ENCODE results near the gene PRR5.
"Not testable (repeated sequence)": the region's sequence is repeated elsewhere in the genome, so short reads cannot be mapped to it uniquely, and the experiment has no call there.

PRR5 gene

GRCh38 chr22:44672632-44673031 is 29.4 kb upstream of the PRR5 start:
- Histone ChIP-seq H3K27me3 (ENCODE audit: insufficient read depth, poor library complexity, severe bottlenecking) (peaks cover 16% of the 10 kb centered on the region), H3K4me3 (ENCODE audit: severe bottlenecking) (no peak overlapping the region), H3K9me3 (ENCODE audit: severe bottlenecking) (no peaks in the 10 kb centered on the region), H3K27ac (ENCODE audit: poor library complexity, severe bottlenecking) (no peak overlapping the region), H3K36me3 (ENCODE audit: low read depth) (no peaks in the 10 kb centered on the region), H3K4me1 (ENCODE audit: insufficient read depth, poor library complexity, severe bottlenecking) (no peaks in the 10 kb centered on the region)
- no peak for ATAC-seq (ENCODE audit: low read depth)
- DNase-seq (ENCODE audit: low spot score), result no peak
- TF ChIP-seq CTCF (IDR thresholded peaks at IDR 0.05; ENCODE audit: poor library complexity, severe bottlenecking), result no peak

- ATAC-seq (ENCODE audit: low read depth) (no peak), DNase-seq (ENCODE audit: low spot score) (no peak)
- H3K4me3 ChIP-seq (ENCODE audit: severe bottlenecking), result no peak overlapping the region
- H3K9me3 ChIP-seq (ENCODE audit: severe bottlenecking), result no peaks in the 10 kb centered on the region
- no peak for TF ChIP-seq CTCF (IDR thresholded peaks at IDR 0.05; ENCODE audit: poor library complexity, severe bottlenecking)
- H3K36me3 ChIP-seq (ENCODE audit: low read depth), result no peaks in the 10 kb centered on the region
- H3K4me1 ChIP-seq (ENCODE audit: insufficient read depth, poor library complexity, severe bottlenecking), result no peaks in the 10 kb centered on the region
- no peak overlapping the region for H3K27ac ChIP-seq (ENCODE audit: poor library complexity, severe bottlenecking)
- peaks cover 11% of the 10 kb centered on the region for H3K27me3 ChIP-seq (ENCODE audit: insufficient read depth, poor library complexity, severe bottlenecking)
These were observed 28.6 kb upstream of the PRR5 start for GRCh38 chr22:44673406-44673805.

- not testable (repeated sequence) for ATAC-seq (ENCODE audit: low read depth); H3K27me3 ChIP-seq (ENCODE audit: insufficient read depth, poor library complexity, severe bottlenecking); H3K36me3 ChIP-seq (ENCODE audit: low read depth); H3K4me3 ChIP-seq (ENCODE audit: severe bottlenecking); H3K27ac ChIP-seq (ENCODE audit: poor library complexity, severe bottlenecking); DNase-seq (ENCODE audit: low spot score); H3K9me3 ChIP-seq (ENCODE audit: severe bottlenecking); H3K4me1 ChIP-seq (ENCODE audit: insufficient read depth, poor library complexity, severe bottlenecking)
These were observed 26.0 kb upstream of the PRR5 start for GRCh38 chr22:44676066-44676440.

GRCh38 chr22:44676441-44677352 is 25.3 kb upstream of the PRR5 start:
- H3K4me3 ChIP-seq (ENCODE audit: severe bottlenecking), result no peak overlapping the region
- no peaks in the 10 kb centered on the region for H3K9me3 ChIP-seq (ENCODE audit: severe bottlenecking)
- H3K36me3 ChIP-seq (ENCODE audit: low read depth), result no peaks in the 10 kb centered on the region
- no peak for TF ChIP-seq CTCF (IDR thresholded peaks at IDR 0.05; ENCODE audit: poor library complexity, severe bottlenecking)
- ATAC-seq (ENCODE audit: low read depth) (peak; percentile 70), DNase-seq (ENCODE audit: low spot score) (no peak)
- no peaks in the 10 kb centered on the region for H3K4me1 ChIP-seq (ENCODE audit: insufficient read depth, poor library complexity, severe bottlenecking)
- no peaks in the 10 kb centered on the region for H3K27me3 ChIP-seq (ENCODE audit: insufficient read depth, poor library complexity, severe bottlenecking)
- no peak overlapping the region for H3K27ac ChIP-seq (ENCODE audit: poor library complexity, severe bottlenecking)

GRCh38 chr22:44677353-44677840 is 24.6 kb upstream of the PRR5 start:
- DNase-seq (ENCODE audit: low spot score) (no peak), ATAC-seq (ENCODE audit: low read depth) (no peak)
- no peak for TF ChIP-seq CTCF (IDR thresholded peaks at IDR 0.05; ENCODE audit: poor library complexity, severe bottlenecking)
- H3K4me3 ChIP-seq (ENCODE audit: severe bottlenecking), result no peak overlapping the region
- H3K9me3 ChIP-seq (ENCODE audit: severe bottlenecking), result no peaks in the 10 kb centered on the region
- H3K4me1 ChIP-seq (ENCODE audit: insufficient read depth, poor library complexity, severe bottlenecking), result no peaks in the 10 kb centered on the region
- H3K27me3 ChIP-seq (ENCODE audit: insufficient read depth, poor library complexity, severe bottlenecking), result no peaks in the 10 kb centered on the region
- no peak overlapping the region for H3K27ac ChIP-seq (ENCODE audit: poor library complexity, severe bottlenecking)
- no peaks in the 10 kb centered on the region for H3K36me3 ChIP-seq (ENCODE audit: low read depth)

Measured in RWPE2 (cell line).